H1 (cell line): ENCODE data around the gene DPF3. TPM values are rescaled to one million over a fixed set of nuclear protein-coding genes. Genes with fewer than 3 reads are reported as not detected.

ENCODE experiments used
- CTCF ChIA-PET: fragments of 300-600 bp; sonication (Branson Sonifier 250); formaldehyde crosslinking; loops from one replicate; lab custom pipeline; 2021; ENCODE audit not compliant: partially characterized antibody; lab: Charles Lee
- POLR2A ChIA-PET: fragments of 300-600 bp; sonication (Branson Sonifier 250); formaldehyde crosslinking; loops from one replicate; lab custom pipeline; 2021; ENCODE audit warnings: inconsistent platforms; ENCODE audit not compliant: partially characterized antibody; lab: Charles Lee
- DNase-seq, 2 experiments: peaks; one replicate each; pipeline versions ENCODE4 v3.0.0 to v3.0.0-alpha.2; 2010 to 2022; ENCODE audit warnings: low spot score in 2 of 2, low read depth in 1 of 2, mixed read lengths in 1 of 2
- FAIRE-seq: peaks from 2 replicates; lab custom pipeline; 2011; peaks lifted over from hg19 to GRCh38; lab: Jason Lieb, UNC
- H2AFZ ChIP-seq: 2 replicates; pipeline ENCODE4 v1.8.1; 2012; ENCODE audit warnings: low read length, inconsistent platforms
- H2AK5ac ChIP-seq: 2 replicates; pipeline ENCODE4 v1.6.1; 2013; ENCODE audit warnings: low read depth, low read length
- H2BK120ac ChIP-seq: replicated peaks from 2 replicates; pipeline ENCODE3; 2013; ENCODE audit warnings: low read depth, low read length, inconsistent platforms
- H2BK12ac ChIP-seq: 2 replicates; pipeline ENCODE4 v1.6.1; 2013; ENCODE audit warnings: low read depth, low read length
- H2BK15ac ChIP-seq: 2 replicates; pipeline ENCODE4 v1.6.1; 2013; ENCODE audit warnings: low read length
- H2BK20ac ChIP-seq: 2 replicates; pipeline ENCODE4 v1.6.1; 2013; ENCODE audit warnings: low read length
- H2BK5ac ChIP-seq: 2 replicates; pipeline ENCODE4 v1.6.1; 2013; ENCODE audit warnings: low read depth, low read length
- H3K14ac ChIP-seq: 2 replicates; pipeline ENCODE4 v1.6.1; 2013; ENCODE audit warnings: inconsistent platforms; ENCODE audit not compliant: insufficient read length
- H3K18ac ChIP-seq: 2 replicates; pipeline ENCODE4 v1.6.1; 2013; ENCODE audit warnings: low read length; ENCODE audit errors: extremely low read depth
- H3K23ac ChIP-seq: 2 replicates; pipeline ENCODE4 v1.6.1; 2013; ENCODE audit warnings: inconsistent platforms; ENCODE audit not compliant: insufficient read length
- H3K23me2 ChIP-seq: 2 replicates; pipeline ENCODE4 v1.6.1; 2013; ENCODE audit warnings: low read depth, low read length
- H3K27ac ChIP-seq: 2 replicates; pipeline ENCODE4 v1.6.1; 2011; ENCODE audit warnings: low read depth, low read length, inconsistent platforms
- H3K27me3 ChIP-seq, 4 experiments: replicated peaks in 1 of 4; 1 replicate in 1 of 4; 2 replicates in 3 of 4; pipeline versions ENCODE4 v1.6.1 to v1.8.1; 2011 to 2013; ENCODE audit warnings: low read length in 3 of 4, mild to moderate bottlenecking in 3 of 4, inconsistent platforms in 2 of 4, mixed read lengths in 2 of 4, moderate library complexity in 1 of 4; ENCODE audit not compliant: control insufficient read depth in 3 of 4, insufficient read depth in 3 of 4; ENCODE audit errors: extremely low read depth in 1 of 4
- H3K36me3 ChIP-seq, 4 experiments: 2 replicates each; pipeline versions ENCODE4 v1.6.1 to v1.8.1; 2011 to 2013; ENCODE audit warnings: mild to moderate bottlenecking in 4 of 4, low read length in 3 of 4, moderate library complexity in 2 of 4, control low read depth in 1 of 4, inconsistent platforms in 1 of 4; ENCODE audit not compliant: insufficient read depth in 4 of 4, control insufficient read depth in 2 of 4
- H3K4ac ChIP-seq: replicated peaks from 2 replicates; pipeline ENCODE3; 2013; ENCODE audit warnings: low read length, low read depth, mixed read lengths, inconsistent platforms; ENCODE audit not compliant: insufficient read length
- H3K4me1 ChIP-seq, 4 experiments: replicated peaks in 1 of 4; 1 replicate in 1 of 4; 2 replicates in 3 of 4; pipeline versions ENCODE4 v1.6.1 to v1.8.1; 2011 to 2013; ENCODE audit warnings: low read length in 3 of 4, inconsistent platforms in 2 of 4, mixed read lengths in 1 of 4; ENCODE audit not compliant: insufficient read depth in 4 of 4, control insufficient read depth in 3 of 4
- H3K4me2 ChIP-seq, 2 experiments: 2 replicates each; pipeline versions ENCODE4 v1.6.1 to v1.8.1; 2011 to 2013; ENCODE audit warnings: low read depth in 2 of 2, low read length in 2 of 2, control low read depth in 1 of 2, inconsistent platforms in 1 of 2, mild to moderate bottlenecking in 1 of 2; ENCODE audit not compliant: insufficient read depth in 1 of 2
- H3K4me3 ChIP-seq, 4 experiments: fragments of 200-600, 300-600 bp in 1 of 4; sonication (generic), shearing (Covaris generic), sonication (Bioruptor Twin) in 1 of 4; 2 replicates each; pipeline versions ENCODE4 v1.5.1 to v1.8.1; 2011 to 2016; ENCODE audit warnings: low read length in 4 of 4, low read depth in 3 of 4, control low read depth in 2 of 4, inconsistent platforms in 2 of 4, mild to moderate bottlenecking in 2 of 4, mixed read lengths in 1 of 4, moderate library complexity in 1 of 4; ENCODE audit not compliant: insufficient read depth in 2 of 4; ENCODE audit errors: extremely low read depth in 1 of 4
- H3K56ac ChIP-seq: replicated peaks from 2 replicates; pipeline ENCODE3; 2013; ENCODE audit warnings: low read depth, mild to moderate bottlenecking, mixed read lengths, low read length, inconsistent platforms; ENCODE audit not compliant: insufficient read length
- H3K79me1 ChIP-seq: 2 replicates; pipeline ENCODE4 v1.6.1; 2013; ENCODE audit warnings: low read depth, low read length, control low read depth
- H3K79me2 ChIP-seq, 2 experiments: 2 replicates each; pipeline versions ENCODE4 v1.6.1 to v1.8.1; 2012 to 2013; ENCODE audit warnings: low read length in 2 of 2, mild to moderate bottlenecking in 2 of 2, inconsistent platforms in 1 of 2; ENCODE audit not compliant: insufficient read depth in 2 of 2, control insufficient read depth in 1 of 2
- H3K9ac ChIP-seq, 4 experiments: replicated peaks in 1 of 4; 1 replicate in 1 of 4; 2 replicates in 3 of 4; pipeline versions ENCODE4 v1.6.1 to v1.8.1; 2011 to 2013; ENCODE audit warnings: low read depth in 3 of 4, low read length in 3 of 4, control low read depth in 2 of 4, mild to moderate bottlenecking in 2 of 4, moderate library complexity in 2 of 4, inconsistent platforms in 1 of 4; ENCODE audit errors: extremely low read depth in 1 of 4
- H3K9me3 ChIP-seq, 2 experiments: 2 replicates each; pipeline versions ENCODE4 v1.6.1 to v1.8.1; 2012 to 2013; ENCODE audit warnings: mild to moderate bottlenecking in 2 of 2, moderate library complexity in 2 of 2, control low read depth in 1 of 2, inconsistent platforms in 1 of 2, low read depth in 1 of 2, low read length in 1 of 2, mixed read lengths in 1 of 2; ENCODE audit not compliant: insufficient read depth in 2 of 2
- H4K20me1 ChIP-seq, 2 experiments: replicated peaks in 1 of 2; 2 replicates each; pipeline versions ENCODE3 to v1.8.1; 2011 to 2013; ENCODE audit warnings: inconsistent platforms in 2 of 2, low read length in 2 of 2, mild to moderate bottlenecking in 1 of 2; ENCODE audit not compliant: insufficient read depth in 2 of 2, control insufficient read depth in 1 of 2
- H4K5ac ChIP-seq: 2 replicates; pipeline ENCODE4 v1.6.1; 2013; ENCODE audit warnings: low read length, low read depth, mixed read lengths, inconsistent platforms; ENCODE audit not compliant: insufficient read length
- H4K8ac ChIP-seq: 2 replicates; pipeline ENCODE4 v1.8.0; 2013; ENCODE audit warnings: mild to moderate bottlenecking, moderate library complexity, low read length, inconsistent platforms; ENCODE audit not compliant: insufficient read depth; ENCODE audit errors: extremely low read depth
- H4K91ac ChIP-seq: replicated peaks from 2 replicates; pipeline ENCODE3; 2013; ENCODE audit warnings: low read length, mixed read lengths, inconsistent platforms; ENCODE audit not compliant: insufficient read length
- BACH1 ChIP-seq: IDR thresholded peaks from 2 replicates; pipeline ENCODE4 v1.6.1; 2012; ENCODE audit warnings: low read length, improper control_type of control experiment
- BCL11A ChIP-seq, 2 experiments: IDR thresholded peaks; one replicate each; pipeline ENCODE4 v1.6.1; 2011; ENCODE audit warnings: low read depth in 2 of 2, low read length in 2 of 2, mild to moderate bottlenecking in 2 of 2
- FOSL1 ChIP-seq: IDR thresholded peaks from 2 replicates; pipeline ENCODE4 v1.6.1; 2011; ENCODE audit warnings: mild to moderate bottlenecking, low read depth, low read length, moderate library complexity; ENCODE audit not compliant: insufficient read depth
- GTF2F1 ChIP-seq: IDR thresholded peaks from 2 replicates; pipeline ENCODE4 v1.6.1; 2012; ENCODE audit warnings: low read depth, low read length, improper control_type of control experiment, borderline replicate concordance
- HDAC2 ChIP-seq, 2 experiments: fragments of 300-600 bp in 1 of 2; sonication (generic) in 1 of 2; IDR thresholded peaks; 2 replicates each; pipeline ENCODE4 v1.6.1; 2011 to 2012; ENCODE audit warnings: low read depth in 2 of 2, low read length in 2 of 2, mild to moderate bottlenecking in 2 of 2, moderate library complexity in 2 of 2, borderline replicate concordance in 1 of 2, inconsistent platforms in 1 of 2
- SIX5 ChIP-seq: IDR thresholded peaks from 2 replicates; pipeline ENCODE4 v1.6.1; 2011; ENCODE audit warnings: mild to moderate bottlenecking, low read depth, low read length
- SP4 ChIP-seq: IDR thresholded peaks from 2 replicates; pipeline ENCODE4 v1.6.1; 2012; ENCODE audit warnings: low read length, inconsistent platforms
- TEAD4 ChIP-seq: IDR thresholded peaks from 2 replicates; pipeline ENCODE4 v1.6.1; 2012; ENCODE audit warnings: low read depth, low read length, inconsistent platforms, mixed read lengths
- WGBS, 2 experiments: shearing (Covaris generic) in 1 of 2; methylation state at CpG; one replicate each; pipeline versions ENCODE4 v1.1.6 to v1.1.7; 2013 to 2015; ENCODE audit warnings: low lambda C conversion rate in 2 of 2, mixed read lengths in 2 of 2, inconsistent platforms in 1 of 2, low coverage in 1 of 2, missing lambda C conversion rate in 1 of 2; ENCODE audit not compliant: insufficient replicate concordance in 2 of 2, insufficient coverage in 1 of 2, insufficient read length in 1 of 2; ENCODE audit errors: extremely low coverage in 1 of 2, missing lambda C conversion rate in 1 of 2; 5-methylcytosine and 5-hydroxymethylcytosine counted together
- polyA plus RNA-seq, 7 experiments: library from polyadenylated mRNA; depleted of rRNA in 3 of 7; stranded (reverse) in 5 of 7; unstranded in 2 of 7; fragments of >200 nt in 5 of 7; fragments of 200-250 nt in 2 of 7; gene quantifications; 1 replicate in 5 of 7; 2 replicates in 1 of 7; 4 replicates in 1 of 7; pipeline versions ENCODE4 v1.2.1 to v1.2.3, GENCODE V29; 2011 to 2013; ENCODE audit warnings: missing spikeins in 2 of 7, mixed read lengths in 2 of 7
- total RNA-seq: library from RNA; stranded (reverse); fragmentation: NEBNext Ultra II Directional; extraction: Animal tissue kit (Norgen Biotek cat#: 25700); gene quantifications from 2 replicates; pipeline ENCODE4 v1.2.1, GENCODE V29; 2021
- TF ChIP-seq, protein P1 (sequence below), 3 experiments: IDR thresholded peaks; 1 replicate in 2 of 3; 2 replicates in 1 of 3; pipeline versions ENCODE4 v1.5.1 to v1.6.1; 2011; ENCODE audit warnings: low read length in 3 of 3, mild to moderate bottlenecking in 3 of 3, inconsistent platforms in 2 of 3, low read depth in 1 of 3, moderate library complexity in 1 of 3; ENCODE audit not compliant: insufficient read depth in 1 of 3; ENCODE audit errors: control extremely low read depth in 1 of 3

DPF3 gene
- total and polyA plus RNA-seq, 2 of the 8 experiments (the other 6 are each of a cell fraction or from before 2014, with no cell fraction given): 0.19 TPM; not detected in 1

DNA sequence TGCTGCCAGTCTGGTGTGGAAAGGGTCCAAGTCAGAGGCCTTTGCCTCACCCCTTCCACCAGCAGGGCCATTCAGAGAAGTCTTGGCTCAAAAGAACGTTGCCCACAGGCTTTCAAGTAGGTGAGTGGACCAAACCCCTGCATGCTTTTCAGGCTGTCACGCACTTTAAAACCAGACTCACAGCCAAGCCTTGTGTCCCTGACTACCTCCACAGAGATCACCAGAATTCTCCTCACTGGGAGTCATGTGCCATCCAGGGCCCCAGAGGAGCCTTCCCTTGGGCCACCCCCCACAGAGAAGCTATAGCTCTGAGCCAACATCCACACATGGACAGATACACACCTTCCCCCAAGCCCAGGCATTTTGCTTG is 283.1 kb downstream of the DPF3 start:
- Histone ChIP-seq H3K4me2 (no peak overlapping the region), H3K14ac (no peak overlapping the region), H3K23ac (no peak overlapping the region), H2BK20ac (no peak overlapping the region), H2AFZ (no peak overlapping the region), H2AK5ac (no peak overlapping the region), H2BK15ac (no peak overlapping the region), H3K36me3 (no peaks in the 10 kb centered on the region), H2BK12ac (no peak overlapping the region), H3K27me3 (no peaks in the 10 kb centered on the region), H4K5ac (no peak overlapping the region), H2BK120ac (no peak overlapping the region), H3K18ac (no peak overlapping the region), H3K23me2 (no peaks in the 10 kb centered on the region), H4K20me1 (no peaks in the 10 kb centered on the region), H2BK5ac (no peak overlapping the region), H4K8ac (no peak overlapping the region), H3K79me2 (no peaks in the 10 kb centered on the region), H3K27ac (no peak overlapping the region), H3K9ac (no peak overlapping the region), H3K79me1 (no peaks in the 10 kb centered on the region), H3K4me3 (no peak overlapping the region), H3K4me1 (no peaks in the 10 kb centered on the region), H3K9me3 (no peaks in the 10 kb centered on the region), H4K91ac (no peak overlapping the region), H3K4ac (no peak overlapping the region), H3K56ac (no peak overlapping the region)
- FAIRE-seq: no peak
- WGBS, 2 experiments: 91% methylated on average over 2 of the region's 2 CpGs; no CpG with 5 or more reads in 1 of the 2 experiments
- peak in 1 of 2 experiments; percentile 20 for DNase-seq
- POLR2A ChIA-PET: no interaction called here
- TF ChIP-seq BACH1 (no peak), SIX5 (no peak), BCL11A (IDR thresholded peaks at IDR 0.05; ENCODE audit: low read depth in 2 of 2, low read length in 2 of 2) (no peak), TEAD4 (no peak), GTF2F1 (no peak), HDAC2 (IDR thresholded peaks at IDR 0.05; ENCODE audit: borderline replicate concordance in 1 of 2, low read depth in 2 of 2, low read length in 2 of 2) (no peak), SP4 (no peak), FOSL1 (no peak)
- TF ChIP-seq, protein P1, sequence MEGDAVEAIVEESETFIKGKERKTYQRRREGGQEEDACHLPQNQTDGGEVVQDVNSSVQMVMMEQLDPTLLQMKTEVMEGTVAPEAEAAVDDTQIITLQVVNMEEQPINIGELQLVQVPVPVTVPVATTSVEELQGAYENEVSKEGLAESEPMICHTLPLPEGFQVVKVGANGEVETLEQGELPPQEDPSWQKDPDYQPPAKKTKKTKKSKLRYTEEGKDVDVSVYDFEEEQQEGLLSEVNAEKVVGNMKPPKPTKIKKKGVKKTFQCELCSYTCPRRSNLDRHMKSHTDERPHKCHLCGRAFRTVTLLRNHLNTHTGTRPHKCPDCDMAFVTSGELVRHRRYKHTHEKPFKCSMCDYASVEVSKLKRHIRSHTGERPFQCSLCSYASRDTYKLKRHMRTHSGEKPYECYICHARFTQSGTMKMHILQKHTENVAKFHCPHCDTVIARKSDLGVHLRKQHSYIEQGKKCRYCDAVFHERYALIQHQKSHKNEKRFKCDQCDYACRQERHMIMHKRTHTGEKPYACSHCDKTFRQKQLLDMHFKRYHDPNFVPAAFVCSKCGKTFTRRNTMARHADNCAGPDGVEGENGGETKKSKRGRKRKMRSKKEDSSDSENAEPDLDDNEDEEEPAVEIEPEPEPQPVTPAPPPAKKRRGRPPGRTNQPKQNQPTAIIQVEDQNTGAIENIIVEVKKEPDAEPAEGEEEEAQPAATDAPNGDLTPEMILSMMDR (IDR thresholded peaks at IDR 0.05; ENCODE audit: control extremely low read depth in 1 of 3, insufficient read depth in 1 of 3, low read depth in 1 of 3, low read length in 3 of 3): no peak
- CTCF ChIA-PET: interaction anchor here (1.0 to 1.7 kb wide), 4 partner anchors 11 to 83 kb away, joined by 3 to 4 read pairs (median 4); no protein-coding TSS in a partner anchor
